NCI-H446 treated with DMSO at 0.1 percent for 48 hours (cell line): Measurements from ENCODE around the gene GUCY2D.
"Not testable (repeated sequence)": the region's sequence is repeated elsewhere in the genome, so short reads cannot be mapped to it uniquely, and the experiment has no call there.

ENCODE experiments used
- DNase-seq: peaks from one replicate; lab custom pipeline; 2025; lab: John Stamatoyannopoulos, UW

GUCY2D gene

GRCh38 chr17:8044819-8045810 is 42.7 kb downstream of the GUCY2D start:
- no peak for DNase-seq

- DNase-seq: no peak
These were observed 44.0 kb downstream of the GUCY2D start for GRCh38 chr17:8046306-8046928.

GRCh38 chr17:8046929-8047768 is 44.7 kb downstream of the GUCY2D start:
- no peak for DNase-seq

GRCh38 chr17:8047769-8048110 is 45.3 kb downstream of the GUCY2D start:
- no peak for DNase-seq

- DNase-seq: no peak
These were observed 45.8 kb downstream of the GUCY2D start for GRCh38 chr17:8048236-8048635.

- DNase-seq: no peak
These were observed 46.3 kb downstream of the GUCY2D start for GRCh38 chr17:8048736-8049135.

GRCh38 chr17:8051831-8052230 is 49.4 kb downstream of the GUCY2D start:
- DNase-seq: no peak

GRCh38 chr17:8052256-8053252 is 50.1 kb downstream of the GUCY2D start:
- no peak for DNase-seq

GRCh38 chr17:8053600-8053999 is 51.2 kb downstream of the GUCY2D start:
- DNase-seq: no peak

GRCh38 chr17:8055851-8056231 is 53.4 kb downstream of the GUCY2D start:
- DNase-seq: no peak

GRCh38 chr17:8056232-8056975 is 54.0 kb downstream of the GUCY2D start:
- no peak for DNase-seq

- no peak for DNase-seq
These were observed 54.7 kb downstream of the GUCY2D start for GRCh38 chr17:8056976-8057625.

- DNase-seq: peak; percentile 82
These were observed 55.3 kb downstream of the GUCY2D start for GRCh38 chr17:8057691-8058114.

GRCh38 chr17:8059131-8059530 is 56.7 kb downstream of the GUCY2D start:
- DNase-seq: no peak

- no peak for DNase-seq
These were observed 57.9 kb downstream of the GUCY2D start for GRCh38 chr17:8060274-8060673.

GRCh38 chr17:8061851-8062250 is 59.4 kb downstream of the GUCY2D start:
- not testable (repeated sequence) for DNase-seq

- no peak for DNase-seq
These were observed 60.0 kb downstream of the GUCY2D start for GRCh38 chr17:8062435-8062806.

GRCh38 chr17:8062807-8063483 is 60.5 kb downstream of the GUCY2D start:
- DNase-seq: no peak

- DNase-seq: no peak
These were observed 61.5 kb downstream of the GUCY2D start for GRCh38 chr17:8063761-8064534.
